Bronchial epithelial cell (primary cell): ENCODE data around the gene MAP3K20. TPM values are rescaled to one million over a fixed set of nuclear protein-coding genes. Genes with fewer than 3 reads are reported as not detected.
"Not testable (repeated sequence)": the region's sequence is repeated elsewhere in the genome, so short reads cannot be mapped to it uniquely, and the experiment has no call there.

Source experiments
- DNase-seq: peaks from one replicate; pipeline ENCODE4 v3.0.0-alpha.2; 2010; ENCODE audit warnings: low read depth
- FAIRE-seq: peaks from 2 replicates; lab custom pipeline; 2011; peaks lifted over from hg19 to GRCh38; lab: Jason Lieb, UNC
- H3K27me3 ChIP-seq: 2 replicates; pipeline ENCODE4 v1.5.1; 2011; ENCODE audit warnings: low read length; ENCODE audit not compliant: control insufficient read depth, insufficient read depth
- H3K36me3 ChIP-seq: 2 replicates; pipeline ENCODE4 v1.5.1; 2011; ENCODE audit warnings: low read length; ENCODE audit not compliant: control insufficient read depth, insufficient read depth
- H3K4me3 ChIP-seq: 2 replicates; pipeline ENCODE4 v1.5.1; 2011; ENCODE audit warnings: mild to moderate bottlenecking, low read depth, low read length, control low read depth
- total RNA-seq: library from RNA; depleted of rRNA; stranded (reverse); fragments of >200 nt; gene quantifications from 2 replicates; pipeline ENCODE4 v1.2.1, GENCODE V29; 2014
- TF ChIP-seq, protein P1 (sequence below): IDR thresholded peaks from 2 replicates; pipeline ENCODE4 v1.5.1; 2011; ENCODE audit warnings: mild to moderate bottlenecking, moderate library complexity, low read length, control low read depth, inconsistent platforms; ENCODE audit not compliant: insufficient read depth, severe bottlenecking

Gene MAP3K20
- total RNA-seq, 1 donor from 2014 or later = 43.2 TPM

- Histone ChIP-seq H3K27me3 (no peaks in the 10 kb centered on the region), H3K4me3 (no peak overlapping the region), H3K36me3 (peaks cover 1% of the 10 kb centered on the region)
- FAIRE-seq (no peak), DNase-seq (no peak)
- TF ChIP-seq, protein P1, sequence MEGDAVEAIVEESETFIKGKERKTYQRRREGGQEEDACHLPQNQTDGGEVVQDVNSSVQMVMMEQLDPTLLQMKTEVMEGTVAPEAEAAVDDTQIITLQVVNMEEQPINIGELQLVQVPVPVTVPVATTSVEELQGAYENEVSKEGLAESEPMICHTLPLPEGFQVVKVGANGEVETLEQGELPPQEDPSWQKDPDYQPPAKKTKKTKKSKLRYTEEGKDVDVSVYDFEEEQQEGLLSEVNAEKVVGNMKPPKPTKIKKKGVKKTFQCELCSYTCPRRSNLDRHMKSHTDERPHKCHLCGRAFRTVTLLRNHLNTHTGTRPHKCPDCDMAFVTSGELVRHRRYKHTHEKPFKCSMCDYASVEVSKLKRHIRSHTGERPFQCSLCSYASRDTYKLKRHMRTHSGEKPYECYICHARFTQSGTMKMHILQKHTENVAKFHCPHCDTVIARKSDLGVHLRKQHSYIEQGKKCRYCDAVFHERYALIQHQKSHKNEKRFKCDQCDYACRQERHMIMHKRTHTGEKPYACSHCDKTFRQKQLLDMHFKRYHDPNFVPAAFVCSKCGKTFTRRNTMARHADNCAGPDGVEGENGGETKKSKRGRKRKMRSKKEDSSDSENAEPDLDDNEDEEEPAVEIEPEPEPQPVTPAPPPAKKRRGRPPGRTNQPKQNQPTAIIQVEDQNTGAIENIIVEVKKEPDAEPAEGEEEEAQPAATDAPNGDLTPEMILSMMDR = no peak
Measured at GRCh38 chr2:173199294-173199693, 123.6 kb downstream of the MAP3K20 start.

DNA sequence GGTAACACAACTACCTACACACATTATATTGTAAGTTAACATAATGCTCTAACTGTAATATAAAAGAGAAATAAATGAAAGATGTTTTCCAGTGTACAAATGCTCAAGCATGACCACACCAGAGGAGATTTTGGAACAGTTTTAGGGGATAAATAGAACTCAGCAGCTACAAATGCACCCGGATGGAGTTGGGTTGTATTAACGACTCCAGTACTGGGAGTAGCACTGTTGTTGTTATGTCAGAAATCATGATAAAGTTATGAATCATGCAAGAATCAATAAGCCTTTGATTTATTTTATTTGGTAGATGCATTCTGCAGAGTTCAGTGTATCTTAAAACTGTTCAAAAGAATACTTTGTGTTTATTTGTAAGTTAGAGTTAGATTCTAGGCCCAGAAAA is 126.9 kb downstream of the MAP3K20 start:
- DNase-seq (no peak), FAIRE-seq (no peak)
- peaks cover 1% of the 10 kb centered on the region for H3K36me3 ChIP-seq
- TF ChIP-seq, protein P1 = no peak
- H3K4me3 ChIP-seq = no peak overlapping the region
- H3K27me3 ChIP-seq = no peaks in the 10 kb centered on the region

GRCh38 chr2:173204316-173204715 is 128.7 kb downstream of the MAP3K20 start:
- no peak for DNase-seq
- no peak for FAIRE-seq
- Histone ChIP-seq H3K4me3 (no peak overlapping the region), H3K27me3 (no peaks in the 10 kb centered on the region), H3K36me3 (no peaks in the 10 kb centered on the region)
- TF ChIP-seq, protein P1 = no peak

- H3K4me3 ChIP-seq = no peak overlapping the region
- no peak for DNase-seq
- H3K27me3 ChIP-seq = no peaks in the 10 kb centered on the region
- FAIRE-seq = no peak
- TF ChIP-seq, protein P1 = no peak
- H3K36me3 ChIP-seq = no peaks in the 10 kb centered on the region
Measured at GRCh38 chr2:173205375-173205774, 129.7 kb downstream of the MAP3K20 start.

DNA sequence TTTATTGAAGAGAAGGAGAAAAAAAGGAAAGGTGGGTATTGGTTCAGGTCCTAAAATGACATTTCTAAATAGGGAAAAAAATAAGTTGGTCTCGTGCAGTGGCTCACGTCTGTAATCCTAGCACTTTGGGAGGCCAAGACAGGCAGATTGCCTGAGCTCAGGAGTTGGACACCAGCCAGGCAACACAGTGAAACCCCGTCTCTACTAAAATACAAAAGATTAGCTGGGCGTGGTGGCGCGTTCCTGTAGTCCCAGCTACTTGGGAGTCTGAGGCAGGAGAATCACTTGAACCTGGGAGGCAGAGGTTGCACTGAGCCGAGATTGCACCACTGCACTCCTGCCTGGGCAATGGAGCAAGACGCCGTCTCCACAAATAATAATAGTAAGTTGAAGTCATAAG is 131.5 kb downstream of the MAP3K20 start:
- not testable (repeated sequence) for H3K4me3 ChIP-seq, H3K36me3 ChIP-seq, H3K27me3 ChIP-seq, FAIRE-seq, DNase-seq

DNA sequence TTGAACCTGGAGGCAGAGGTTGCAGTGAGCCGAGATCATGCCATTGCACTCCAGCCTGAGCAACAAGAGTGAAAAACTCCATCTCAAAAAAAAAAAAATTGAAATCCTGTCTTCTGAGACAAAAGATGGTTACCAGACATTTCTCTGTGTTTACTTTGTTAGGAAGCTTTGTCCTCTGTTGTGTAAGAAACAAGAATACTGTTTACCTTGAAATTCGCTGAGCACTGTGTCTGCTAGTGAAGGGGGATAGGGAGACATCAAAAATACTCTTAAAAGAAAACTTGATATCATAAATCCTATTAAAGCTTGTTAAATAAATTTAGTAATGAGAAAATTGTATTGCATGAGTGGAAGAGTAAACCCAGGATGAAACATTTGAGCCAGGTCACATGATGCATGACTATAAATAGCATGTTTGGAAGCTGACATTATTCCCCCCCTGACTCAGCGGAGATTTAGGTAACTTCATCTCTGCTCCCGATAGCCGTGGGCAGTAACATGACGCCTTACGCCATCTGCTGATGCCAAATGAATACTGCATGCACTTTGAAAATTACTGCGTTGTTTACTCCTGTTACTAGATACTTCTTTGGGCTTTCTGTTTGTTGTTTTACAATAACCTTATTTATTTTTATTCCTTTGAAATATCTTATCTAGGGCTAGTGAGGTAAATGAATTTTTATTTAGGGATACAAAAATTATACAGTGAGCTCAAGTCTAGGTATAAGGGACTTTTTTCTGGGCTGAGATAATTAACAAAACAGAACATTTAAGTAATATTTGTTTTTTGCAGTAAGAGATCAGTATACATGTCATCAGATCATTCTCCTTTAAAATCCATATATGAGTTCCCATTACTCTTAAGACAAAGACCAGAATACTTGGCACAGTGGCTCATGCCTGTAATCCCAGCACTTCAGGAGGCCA is 134.9 kb downstream of the MAP3K20 start:
- no peaks in the 10 kb centered on the region for H3K27me3 ChIP-seq
- peak; percentile 95 for DNase-seq
- TF ChIP-seq, protein P1 = peak; percentile 80
- peaks cover 2% of the 10 kb centered on the region for H3K36me3 ChIP-seq
- FAIRE-seq = no peak
- H3K4me3 ChIP-seq = no peak overlapping the region
